Pons (tissue), 1 donor: ENCODE measurements around the gene RANBP3.
A peak's percentile ranks its signal among the peaks of the same experiment; 100 is the strongest.
"Not testable (repeated sequence)": the region's sequence is repeated elsewhere in the genome, so short reads cannot be mapped to it uniquely, and the experiment has no call there.

ENCODE experiments used
- DNase-seq: peaks from one replicate; pipeline ENCODE4 v3.0.0-alpha.2; 2016; ENCODE audit warnings: low spot score

The RANBP3 gene, protein sequence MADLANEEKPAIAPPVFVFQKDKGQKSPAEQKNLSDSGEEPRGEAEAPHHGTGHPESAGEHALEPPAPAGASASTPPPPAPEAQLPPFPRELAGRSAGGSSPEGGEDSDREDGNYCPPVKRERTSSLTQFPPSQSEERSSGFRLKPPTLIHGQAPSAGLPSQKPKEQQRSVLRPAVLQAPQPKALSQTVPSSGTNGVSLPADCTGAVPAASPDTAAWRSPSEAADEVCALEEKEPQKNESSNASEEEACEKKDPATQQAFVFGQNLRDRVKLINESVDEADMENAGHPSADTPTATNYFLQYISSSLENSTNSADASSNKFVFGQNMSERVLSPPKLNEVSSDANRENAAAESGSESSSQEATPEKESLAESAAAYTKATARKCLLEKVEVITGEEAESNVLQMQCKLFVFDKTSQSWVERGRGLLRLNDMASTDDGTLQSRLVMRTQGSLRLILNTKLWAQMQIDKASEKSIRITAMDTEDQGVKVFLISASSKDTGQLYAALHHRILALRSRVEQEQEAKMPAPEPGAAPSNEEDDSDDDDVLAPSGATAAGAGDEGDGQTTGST

GRCh38 chr19:5977785-5978605, at the start of gene RANBP3:
Gene RANBP3 (minus strand): TSS chr19:5978140. CDS start chr19:5978082, 58 bp downstream.
- peak; percentile 97 for DNase-seq

GRCh38 chr19:6026390-6027227, 48.7 kb upstream of the RANBP3 start:
- DNase-seq: no peak

DNA sequence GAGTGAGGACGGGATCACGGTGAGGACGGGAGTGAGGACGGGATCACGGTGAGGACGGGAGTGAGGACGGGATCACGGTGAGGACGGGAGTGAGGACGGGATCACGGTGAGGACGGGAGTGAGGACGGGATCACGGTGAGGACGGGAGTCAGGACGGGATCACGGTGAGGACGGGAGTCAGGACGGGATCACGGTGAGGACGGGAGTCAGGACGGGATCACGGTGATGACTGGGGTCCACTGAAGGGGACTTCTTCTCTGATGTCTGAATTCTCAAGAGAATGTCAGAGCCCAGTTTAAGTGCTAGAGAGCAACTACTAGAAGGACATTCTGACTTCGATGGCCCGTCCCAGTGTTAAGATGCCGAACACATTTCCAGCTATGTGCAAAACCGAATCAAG, 46.8 kb upstream of the RANBP3 start:
- not testable (repeated sequence) for DNase-seq

DNA sequence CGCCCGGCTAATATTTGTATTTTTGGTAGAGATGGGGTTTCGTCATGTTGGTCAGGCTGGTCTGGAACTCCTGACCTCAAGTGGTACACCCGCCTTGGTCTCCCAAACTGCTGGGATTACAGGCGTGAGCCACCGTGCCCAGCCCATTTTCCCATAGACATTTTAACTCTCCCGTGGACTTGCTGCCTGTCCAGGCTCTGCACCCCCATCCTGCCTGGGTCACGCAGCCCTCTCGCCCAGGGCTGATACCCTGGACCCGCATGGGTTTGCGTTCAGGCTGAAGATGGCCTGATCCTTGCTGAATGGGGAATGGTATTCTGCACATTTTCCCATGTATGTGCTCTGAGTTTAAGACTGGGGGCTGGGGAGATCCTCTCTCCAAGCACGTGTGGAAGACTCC, 46.0 kb upstream of the RANBP3 start:
- no peak for DNase-seq

DNA sequence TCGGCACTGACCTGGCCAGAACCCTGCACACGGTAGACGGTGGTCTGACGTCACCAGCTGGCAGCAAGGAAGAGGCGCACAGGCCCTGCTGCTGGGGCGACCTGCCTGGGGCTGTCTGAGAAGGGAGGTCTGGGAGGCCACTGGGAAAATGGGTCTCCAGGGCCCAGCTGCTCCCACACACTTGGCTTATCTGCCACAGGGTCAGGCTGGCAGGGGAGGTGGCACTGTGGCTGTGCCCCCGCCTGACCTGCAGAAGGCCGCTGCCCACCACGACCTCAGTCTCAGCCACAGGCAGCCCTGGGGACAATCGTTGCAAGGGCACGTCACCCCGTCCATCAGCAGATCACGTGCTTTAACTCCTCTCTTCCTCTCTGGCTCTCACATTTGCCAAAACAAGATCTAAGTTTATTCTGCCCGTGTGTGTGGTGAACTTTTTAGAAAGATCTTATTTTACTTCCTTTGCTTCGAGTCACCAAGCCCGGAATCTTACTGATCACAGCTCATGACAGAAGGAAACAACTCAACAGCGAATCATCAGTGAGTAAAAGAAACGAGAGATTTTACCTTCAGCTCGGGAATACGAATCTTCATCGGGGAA, 45.2 kb upstream of the RANBP3 start:
- no peak for DNase-seq

DNA sequence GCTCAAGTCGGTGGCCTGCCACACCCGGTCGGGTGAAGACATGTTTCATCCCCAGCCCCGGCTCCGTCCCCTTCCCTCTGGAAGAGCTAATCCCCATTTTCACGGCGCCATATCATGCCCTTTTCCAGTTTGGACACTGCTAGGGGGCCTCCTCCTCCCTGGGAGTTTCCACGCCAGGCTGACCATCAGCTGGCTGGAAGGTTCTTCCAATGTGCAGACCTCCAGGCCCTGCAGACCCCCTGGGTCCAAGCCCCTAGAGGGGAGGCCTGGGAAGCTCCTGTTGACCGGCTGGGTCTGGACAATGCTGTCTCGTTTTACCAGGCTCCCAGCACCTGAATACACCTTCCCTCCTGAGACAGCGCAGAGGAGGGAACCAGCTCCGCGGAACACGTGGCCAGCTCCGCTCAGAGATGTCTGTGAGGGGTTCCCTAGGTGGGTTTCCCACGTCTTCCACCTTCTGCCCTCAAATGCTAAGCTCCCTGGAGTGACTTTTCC, 44.7 kb upstream of the RANBP3 start:
- DNase-seq: no peak

DNA sequence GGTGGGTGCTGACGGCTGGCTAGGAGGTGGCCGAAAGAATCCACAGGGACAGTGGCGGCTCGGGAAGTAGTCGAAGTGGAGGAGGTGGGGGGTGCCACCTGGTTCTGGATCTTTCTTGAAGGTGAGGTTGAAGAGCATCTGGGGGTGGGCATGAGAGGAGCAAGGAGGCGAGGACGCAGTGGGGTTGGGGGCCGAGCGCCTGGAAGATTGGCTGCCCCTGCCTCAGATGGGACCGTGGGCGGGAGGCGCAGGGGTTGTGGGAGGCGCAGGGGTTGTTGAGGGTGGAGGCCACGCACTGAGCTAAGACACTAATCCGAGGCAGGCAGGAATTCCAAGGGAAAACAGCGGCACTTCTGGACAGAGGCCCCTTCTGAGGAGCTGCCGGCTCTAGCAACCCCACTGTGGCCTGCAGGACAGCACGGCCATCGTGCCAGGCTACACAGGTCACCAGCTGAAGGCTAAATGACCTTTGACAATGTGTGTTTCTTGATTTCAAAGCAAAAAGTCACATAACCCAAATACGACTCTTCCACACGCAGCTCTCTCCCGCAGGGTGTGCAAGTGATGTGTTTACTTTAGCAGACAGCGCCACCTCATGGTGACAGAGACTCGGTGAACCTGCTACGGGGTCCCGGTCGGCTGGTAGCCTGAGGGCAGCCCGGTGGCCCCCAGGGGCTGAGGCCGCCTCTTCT, 44.1 kb upstream of the RANBP3 start:
- peak; percentile 82 for DNase-seq

DNA sequence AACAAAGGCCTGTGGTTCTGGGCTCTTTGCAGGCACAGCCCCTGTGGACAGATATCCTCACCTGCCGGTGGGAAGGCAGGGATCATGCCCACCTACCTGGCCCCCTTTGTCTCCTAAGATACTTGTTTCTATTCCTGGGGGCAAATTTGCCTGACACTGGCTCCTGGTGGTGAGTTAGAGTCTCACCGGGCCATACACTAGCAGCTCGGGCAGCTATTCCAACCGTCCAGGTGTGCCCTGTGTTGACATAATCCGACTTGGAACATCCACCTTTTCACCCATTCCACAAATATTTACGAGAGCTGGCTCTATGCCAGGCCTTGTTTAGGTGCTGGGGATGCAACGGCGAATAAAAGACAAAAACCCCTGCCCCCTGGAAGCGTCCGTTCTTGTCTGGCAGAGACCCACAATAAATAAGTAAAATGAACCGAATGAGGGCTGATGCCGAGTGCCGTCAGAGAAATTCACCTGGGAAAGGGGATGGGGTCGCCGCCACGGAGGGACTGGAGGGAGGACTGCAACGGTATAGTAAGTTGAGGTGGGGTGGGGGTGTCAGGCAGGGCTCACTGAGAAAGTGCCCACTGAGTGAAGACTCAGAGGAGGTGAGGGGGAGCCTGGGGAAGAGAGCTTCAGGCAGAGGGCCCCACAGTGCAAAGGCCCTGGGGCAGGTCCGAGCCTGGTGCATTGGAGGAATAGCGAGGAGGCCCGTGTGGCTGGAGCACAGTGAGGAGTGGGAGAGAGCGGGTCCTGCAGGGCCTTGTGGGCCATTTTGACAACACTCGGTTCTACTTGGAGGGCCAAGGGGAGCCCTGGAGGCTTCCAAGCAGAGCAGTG, 43.2 kb upstream of the RANBP3 start:
- DNase-seq: no peak

GRCh38 chr19:6020166-6020882, 42.4 kb upstream of the RANBP3 start:
- DNase-seq: no peak

GRCh38 chr19:6018786-6019185, 40.8 kb upstream of the RANBP3 start:
- DNase-seq: no peak

GRCh38 chr19:6017576-6017975, 39.6 kb upstream of the RANBP3 start:
- DNase-seq: no peak

DNA sequence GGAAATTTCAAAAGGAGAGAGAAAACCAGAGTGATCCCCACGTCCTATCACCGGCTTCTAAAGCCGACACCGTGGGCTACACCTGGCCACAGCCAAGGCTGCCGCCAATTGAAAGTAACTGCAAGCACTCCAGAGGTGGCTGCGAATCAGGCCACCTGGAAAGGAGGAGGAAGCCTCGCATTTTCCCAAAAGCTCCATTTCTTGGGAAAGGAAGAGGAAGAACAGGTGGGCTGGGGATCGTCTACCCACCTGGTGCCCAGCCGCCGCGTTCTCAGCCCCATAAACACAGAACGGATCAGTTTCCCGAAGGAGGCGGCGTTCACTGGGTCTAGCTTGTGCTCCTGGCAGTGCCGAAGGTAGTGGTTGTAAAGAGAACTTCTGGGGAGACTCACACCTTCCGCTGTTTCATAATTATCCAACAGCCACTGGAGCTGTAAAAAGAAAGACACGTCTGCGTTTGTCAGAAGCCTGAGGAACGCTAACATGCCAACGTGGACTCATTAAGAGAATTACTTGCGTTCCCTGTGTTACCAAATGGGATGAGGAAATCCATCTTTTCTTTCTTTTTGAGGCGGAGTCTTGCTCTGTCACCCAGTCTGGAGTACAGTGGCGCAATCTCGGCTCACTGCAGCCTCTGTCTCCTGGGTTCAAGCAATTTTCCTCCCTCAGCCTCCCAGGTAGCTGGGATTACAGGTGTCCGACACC, 38.1 kb upstream of the RANBP3 start:
- no peak for DNase-seq

DNA sequence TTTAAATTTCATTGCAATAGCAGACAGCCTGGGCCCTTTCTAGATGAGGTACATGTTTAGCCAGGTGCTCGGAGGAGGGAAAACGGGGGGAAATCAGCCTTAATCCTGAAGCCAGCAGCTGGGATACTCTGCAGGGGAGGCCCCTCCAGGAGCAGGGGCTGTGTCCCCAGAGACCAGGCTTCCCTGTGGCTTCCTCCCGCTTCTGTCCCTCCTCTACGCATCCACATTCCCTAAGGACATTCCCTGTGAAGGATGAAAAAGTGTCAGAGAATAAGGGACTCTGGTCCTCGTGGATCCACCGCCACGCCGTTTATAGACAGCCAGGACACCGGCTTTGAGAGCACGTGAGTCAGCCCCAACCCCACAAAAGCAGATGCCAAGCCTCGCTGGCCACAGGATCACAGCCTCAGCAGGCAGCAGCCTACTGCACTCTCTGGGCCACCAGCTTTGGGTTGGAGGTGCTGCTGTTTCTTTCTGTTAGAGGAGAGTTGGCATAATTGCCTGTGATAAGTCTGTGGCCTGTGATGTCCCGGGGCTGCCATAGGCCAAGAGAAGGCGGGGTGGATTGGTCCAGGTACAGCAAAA, 36.7 kb upstream of the RANBP3 start:
- no peak for DNase-seq

DNA sequence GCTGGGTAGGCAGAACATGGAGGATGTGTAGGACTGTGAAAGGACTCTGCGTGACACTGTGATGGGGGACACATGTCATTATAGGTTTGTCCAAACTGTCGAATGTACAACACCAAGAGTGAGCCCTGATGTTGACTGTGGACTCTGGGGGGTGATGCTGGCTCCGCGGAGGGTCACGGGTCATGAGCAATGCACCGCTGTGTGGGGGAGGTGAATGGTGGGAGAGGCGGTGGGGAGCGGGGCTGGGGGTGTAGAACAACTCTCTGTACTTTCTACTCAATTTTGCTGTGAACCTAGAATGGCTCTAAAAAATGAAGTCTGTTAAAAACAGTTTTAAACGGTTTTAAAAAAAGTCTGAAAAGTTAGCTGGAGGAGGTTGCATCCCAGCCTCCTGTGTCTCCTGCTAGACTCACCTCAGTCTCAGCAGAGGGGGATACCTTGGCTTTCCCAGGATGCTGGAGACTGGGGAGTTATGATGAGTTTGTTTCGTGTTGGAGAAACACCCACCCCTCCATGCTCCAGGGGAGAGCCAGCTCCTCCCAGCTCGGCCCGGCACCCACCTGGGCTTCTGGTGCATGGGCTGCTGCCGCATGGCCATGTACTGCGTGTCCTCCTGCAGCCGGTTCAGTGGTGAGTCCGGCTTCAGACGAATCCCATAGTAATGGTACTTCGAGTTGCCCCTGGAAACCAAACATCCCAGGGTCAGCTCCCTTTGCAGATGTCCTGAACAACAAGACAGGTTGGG, 34.7 kb upstream of the RANBP3 start:
- DNase-seq: no peak

- no peak for DNase-seq
Measured at GRCh38 chr19:6011794-6012193, 33.9 kb upstream of the RANBP3 start.

DNA sequence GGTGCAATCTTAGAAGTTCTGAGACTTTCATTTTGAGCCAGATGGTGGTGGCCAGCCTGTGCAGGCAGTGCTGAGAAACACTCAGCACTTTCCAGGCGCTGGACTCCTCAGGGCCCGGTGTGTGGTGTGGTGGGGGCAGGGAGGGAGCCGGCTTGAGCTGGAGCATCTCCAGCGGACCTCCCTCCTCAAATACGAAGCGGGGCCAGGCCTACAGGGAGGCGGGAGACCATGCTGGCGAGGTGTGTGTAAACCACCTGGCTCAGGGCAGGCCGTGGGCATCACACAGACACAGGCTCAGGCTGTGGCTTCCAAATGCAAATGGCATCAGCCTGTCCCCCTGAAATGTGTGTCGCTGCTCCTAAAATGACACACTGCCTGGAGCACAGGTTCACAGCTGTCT, 33.3 kb upstream of the RANBP3 start:
- DNase-seq: no peak

DNA sequence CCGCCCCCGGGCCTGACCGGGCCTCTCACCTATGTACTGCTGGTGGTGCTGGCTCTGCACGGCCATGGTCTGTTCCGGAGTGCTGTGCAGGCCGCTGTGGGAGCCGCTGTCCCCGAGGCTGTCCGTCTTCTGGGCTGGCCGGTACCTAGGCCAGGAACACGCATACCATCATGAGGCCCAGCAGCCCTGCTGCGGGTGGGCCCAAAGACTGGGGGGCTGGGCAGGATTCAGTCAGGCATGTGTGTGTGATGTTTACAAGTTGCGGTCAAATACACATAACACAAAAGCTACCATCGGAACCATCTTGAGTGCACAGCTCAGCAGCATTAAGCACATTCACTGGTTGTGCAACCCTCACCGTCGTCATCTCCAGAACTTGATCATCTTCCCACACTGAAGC, 32.2 kb upstream of the RANBP3 start:
- DNase-seq: no peak
